ENCODE data around the gene ARHGEF39.

- no peak for TF ChIP-seq CTCF (IDR thresholded peaks at IDR 0.05)
- TF ChIP-seq POLR2A (IDR thresholded peaks at IDR 0.05) = no peak
Measured at GRCh38 chr9:35687972-35688557, 23.1 kb upstream of the ARHGEF39 start.
